H9 (cell line): Measurements from ENCODE around the gene CHN1. TPM values are rescaled to one million over a fixed set of nuclear protein-coding genes. Genes with fewer than 3 reads are reported as not detected.
A peak's percentile ranks its signal among the peaks of the same experiment; 100 is the strongest.

Experiments
- DNase-seq: peaks from one replicate; pipeline ENCODE4 v3.0.0-alpha.2; 2017
- H2AFZ ChIP-seq: one replicate; pipeline ENCODE4 v1.6.1; 2013; ENCODE audit warnings: mild to moderate bottlenecking, low read length, control low read depth, moderate library complexity
- H2AK5ac ChIP-seq: 2 replicates; pipeline ENCODE4 v1.6.1; 2013; ENCODE audit warnings: low read length, control low read depth, mixed read lengths; ENCODE audit not compliant: insufficient read length
- H2BK120ac ChIP-seq: one replicate; pipeline ENCODE4 v1.6.1; 2013; ENCODE audit warnings: low read depth, mild to moderate bottlenecking, low read length, control low read depth, inconsistent platforms; ENCODE audit not compliant: poor library complexity, severe bottlenecking
- H2BK12ac ChIP-seq: 2 replicates; pipeline ENCODE4 v1.6.1; 2013; ENCODE audit warnings: low read length, control low read depth, mixed read lengths, low read depth; ENCODE audit not compliant: insufficient read length
- H2BK15ac ChIP-seq: 2 replicates; pipeline ENCODE4 v1.6.1; 2013; ENCODE audit warnings: low read depth, low read length, control low read depth
- H2BK20ac ChIP-seq: one replicate; pipeline ENCODE4 v1.6.1; 2013; ENCODE audit warnings: low read depth, mild to moderate bottlenecking, low read length, control low read depth, inconsistent platforms; ENCODE audit not compliant: poor library complexity, severe bottlenecking
- H2BK5ac ChIP-seq: 2 replicates; pipeline ENCODE4 v1.6.1; 2013; ENCODE audit warnings: low read length, control low read depth, mixed read lengths; ENCODE audit not compliant: insufficient read length
- H3K14ac ChIP-seq: 2 replicates; pipeline ENCODE4 v1.6.1; 2013; ENCODE audit warnings: low read length, control low read depth; ENCODE audit not compliant: insufficient read depth
- H3K18ac ChIP-seq: 2 replicates; pipeline ENCODE4 v1.6.1; 2013; ENCODE audit warnings: low read depth, mild to moderate bottlenecking, mixed read lengths, low read length, control low read depth; ENCODE audit not compliant: insufficient read length
- H3K23ac ChIP-seq: 2 replicates; pipeline ENCODE4 v1.6.1; 2013; ENCODE audit warnings: low read length, control low read depth, mixed read lengths, low read depth; ENCODE audit not compliant: insufficient read length
- H3K23me2 ChIP-seq: 2 replicates; pipeline ENCODE4 v1.6.1; 2013; ENCODE audit warnings: low read depth, mild to moderate bottlenecking, mixed read lengths, low read length, control low read depth; ENCODE audit not compliant: insufficient read length, poor library complexity, severe bottlenecking
- H3K27ac ChIP-seq: 2 replicates; pipeline ENCODE4 v1.5.1; 2013; ENCODE audit warnings: low read length, control low read depth, mixed read lengths, low read depth; ENCODE audit not compliant: insufficient read length
- H3K27me3 ChIP-seq: 2 replicates; pipeline ENCODE4 v1.6.1; 2013; ENCODE audit warnings: low read length, control low read depth, inconsistent platforms; ENCODE audit not compliant: insufficient read depth
- H3K4ac ChIP-seq: 2 replicates; pipeline ENCODE4 v1.6.1; 2013; ENCODE audit warnings: low read depth, mild to moderate bottlenecking, control low read depth, inconsistent platforms, low read length, moderate library complexity
- H3K4me1 ChIP-seq: 2 replicates; pipeline ENCODE4 v1.6.1; 2013; ENCODE audit warnings: low read length, control low read depth, inconsistent platforms; ENCODE audit not compliant: insufficient read depth
- H3K4me2 ChIP-seq: 2 replicates; pipeline ENCODE4 v1.6.1; 2013; ENCODE audit warnings: low read length, control low read depth, mixed read lengths; ENCODE audit not compliant: insufficient read length, insufficient read depth
- H3K56ac ChIP-seq: 2 replicates; pipeline ENCODE4 v1.6.1; 2013; ENCODE audit warnings: low read depth, mild to moderate bottlenecking, mixed read lengths, low read length, control low read depth; ENCODE audit not compliant: insufficient read length
- H3K79me1 ChIP-seq: 2 replicates; pipeline ENCODE4 v1.6.1; 2013; ENCODE audit warnings: low read depth, mild to moderate bottlenecking, moderate library complexity, low read length, control low read depth, inconsistent platforms; ENCODE audit not compliant: insufficient read depth, poor library complexity, severe bottlenecking
- H3K79me2 ChIP-seq: 2 replicates; pipeline ENCODE4 v1.6.1; 2013; ENCODE audit warnings: low read length, control low read depth, inconsistent platforms; ENCODE audit not compliant: insufficient read depth
- H3K9ac ChIP-seq: 2 replicates; pipeline ENCODE4 v1.6.1; 2013; ENCODE audit warnings: low read length, control low read depth, mixed read lengths; ENCODE audit not compliant: insufficient read length; ENCODE audit errors: extremely low read depth
- H3K9me3 ChIP-seq: one replicate; pipeline ENCODE4 v1.6.1; 2013; ENCODE audit warnings: low read depth, low read length, inconsistent platforms; ENCODE audit not compliant: control insufficient read depth
- H3T11ph ChIP-seq: one replicate; pipeline ENCODE4 v1.6.1; 2013; ENCODE audit warnings: mild to moderate bottlenecking, low read length, control low read depth, inconsistent platforms
- H4K20me1 ChIP-seq: one replicate; pipeline ENCODE4 v1.6.1; 2013; ENCODE audit not compliant: control insufficient read depth, insufficient read length, insufficient read depth
- H4K5ac ChIP-seq: 2 replicates; pipeline ENCODE4 v1.6.1; 2013; ENCODE audit warnings: low read depth, mild to moderate bottlenecking, mixed read lengths, low read length, control low read depth; ENCODE audit not compliant: insufficient read length
- H4K8ac ChIP-seq: replicated peaks from 2 replicates; pipeline ENCODE4 v1.6.1; 2013; ENCODE audit warnings: low read length, control low read depth, mixed read lengths, low read depth; ENCODE audit not compliant: insufficient read length
- H4K91ac ChIP-seq: 2 replicates; pipeline ENCODE4 v1.6.1; 2013; ENCODE audit warnings: low read depth, mild to moderate bottlenecking, moderate library complexity, mixed read lengths, low read length, control low read depth; ENCODE audit not compliant: insufficient read length
- H3K27ac Mint-ChIP-seq, 3 experiments: 2 replicates in 2 of 3; 3 replicates in 1 of 3; pipeline ENCODE4 v1.8.0; 2020 to 2021; ENCODE audit warnings: mixed read lengths in 3 of 3, mild to moderate bottlenecking in 1 of 3, moderate library complexity in 1 of 3
- H3K27me3 Mint-ChIP-seq: 2 replicates; pipeline ENCODE4 v1.8.0; 2021; ENCODE audit warnings: low read depth, mild to moderate bottlenecking, moderate library complexity, mixed read lengths
- H3K36me3 Mint-ChIP-seq, 3 experiments: 2 replicates in 2 of 3; 3 replicates in 1 of 3; pipeline ENCODE4 v1.8.0; 2020 to 2021; ENCODE audit warnings: low read depth in 3 of 3, mixed read lengths in 3 of 3; ENCODE audit not compliant: insufficient read depth in 1 of 3
- H3K4me1 Mint-ChIP-seq, 2 experiments: 2 replicates each; pipeline ENCODE4 v1.8.0; 2020; ENCODE audit warnings: mixed read lengths in 2 of 2
- H3K4me3 Mint-ChIP-seq, 2 experiments: 2 replicates in 1 of 2; 3 replicates in 1 of 2; pipeline ENCODE4 v1.8.0; 2020 to 2021; ENCODE audit warnings: mild to moderate bottlenecking in 2 of 2, mixed read lengths in 2 of 2, moderate library complexity in 1 of 2
- H3K9me3 Mint-ChIP-seq, 2 experiments: 2 replicates in 1 of 2; 3 replicates in 1 of 2; pipeline ENCODE4 v1.8.0; 2020; ENCODE audit warnings: mild to moderate bottlenecking in 2 of 2, mixed read lengths in 2 of 2, moderate library complexity in 1 of 2
- WGBS: extraction: QIAGEN DNeasy Blood & Tissue Kit; methylation state at CpG from one replicate; pipeline ENCODE4 v1.1.7; 2013; ENCODE audit warnings: missing lambda C conversion rate, low lambda C conversion rate, mixed read lengths; ENCODE audit not compliant: insufficient read length; ENCODE audit errors: extremely low coverage; 5-methylcytosine and 5-hydroxymethylcytosine counted together
- total RNA-seq: library from RNA; stranded (reverse); gene quantifications from 2 replicates; pipeline ENCODE4 v1.2.1, GENCODE V29; 2021
- TF ChIP-seq, protein P1 (sequence below): fragments of 200-600 bp; sonication (generic); conservative IDR thresholded peaks from 3 replicates; pipeline ENCODE4 v1.8.0; 2021; ENCODE audit warnings: antibody characterized with exemption, mild to moderate bottlenecking

The CHN1 gene
- total RNA-seq, 1 experiment from 2014 or later = 33.9 TPM

DNA sequence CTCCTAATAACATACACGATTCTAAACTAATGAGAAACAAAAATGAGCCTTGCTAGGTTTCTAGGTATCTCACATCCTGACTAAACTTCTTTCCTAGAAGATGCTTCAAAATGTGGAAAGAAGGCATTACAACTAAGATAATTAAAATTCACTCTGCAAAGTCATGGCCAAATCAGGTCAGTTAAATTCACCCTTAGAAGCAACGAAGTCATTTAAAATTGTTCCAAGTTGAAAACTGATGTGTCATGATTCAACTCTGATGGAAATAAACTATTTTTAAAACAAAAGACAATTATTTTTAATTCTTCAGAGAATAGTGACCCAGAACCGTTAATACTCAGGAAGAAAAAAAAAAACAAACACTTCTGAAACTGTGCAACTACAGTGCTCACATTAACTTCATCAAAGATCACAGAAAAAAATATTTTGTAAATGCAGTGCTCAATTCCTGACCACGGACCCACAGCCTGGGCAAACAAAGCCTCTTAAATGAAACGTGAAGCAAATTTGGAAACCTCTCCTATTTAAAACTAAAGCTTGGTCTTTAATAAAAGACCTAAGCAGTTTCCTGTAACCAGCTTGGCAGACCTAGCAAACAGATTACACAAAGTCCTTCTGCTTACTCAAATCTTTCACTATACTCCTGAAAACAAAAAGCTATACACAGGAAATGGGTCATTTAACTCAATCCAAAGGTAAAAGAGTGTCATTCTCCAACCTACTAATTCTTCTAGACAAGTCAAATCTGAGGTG is 39.0 kb downstream of the CHN1 start:
- H2AK5ac ChIP-seq = no peak overlapping the region
- H2BK5ac ChIP-seq = no peak overlapping the region
- H4K91ac ChIP-seq = no peak overlapping the region
- no peak overlapping the region for H2BK120ac ChIP-seq
- H3K14ac ChIP-seq = no peak overlapping the region
- H2BK12ac ChIP-seq = no peak overlapping the region
- no peak overlapping the region for H3K56ac ChIP-seq
- H2BK15ac ChIP-seq = no peak overlapping the region
- H3K9ac ChIP-seq = no peak overlapping the region
- no peak overlapping the region for H2BK20ac ChIP-seq
- no peaks in the 10 kb centered on the region for H3K9me3 ChIP-seq
- WGBS = no CpG with 5 or more reads among the region's 5 CpGs
- H2AFZ ChIP-seq = no peak overlapping the region
- peaks cover 0 to 12% (median 8%) of the 10 kb centered on the region in 3 experiments; a peak in 4 of 7 replicates for H3K36me3 Mint-ChIP-seq
- H4K5ac ChIP-seq = no peak overlapping the region
- H3K27ac ChIP-seq = peak overlapping the region; percentile 77
- peak overlapping the region in 1 of 2 experiments; percentile 36; a peak in 3 of 5 replicates for H3K4me3 Mint-ChIP-seq
- H4K20me1 ChIP-seq = no peaks in the 10 kb centered on the region
- no peaks in the 10 kb centered on the region for H3K23me2 ChIP-seq
- no peak overlapping the region for H3T11ph ChIP-seq
- H3K79me1 ChIP-seq = no peaks in the 10 kb centered on the region
- H3K27me3 ChIP-seq = no peaks in the 10 kb centered on the region
- H3K23ac ChIP-seq = no peak overlapping the region
- H3K4me2 ChIP-seq = no peak overlapping the region
- peak overlapping the region; percentile 97 to 98 (median 97) for H3K27ac Mint-ChIP-seq
- DNase-seq = no peak
- H4K8ac ChIP-seq = no peak overlapping the region
- no peaks in the 10 kb centered on the region for H3K27me3 Mint-ChIP-seq
- TF ChIP-seq, protein P1, sequence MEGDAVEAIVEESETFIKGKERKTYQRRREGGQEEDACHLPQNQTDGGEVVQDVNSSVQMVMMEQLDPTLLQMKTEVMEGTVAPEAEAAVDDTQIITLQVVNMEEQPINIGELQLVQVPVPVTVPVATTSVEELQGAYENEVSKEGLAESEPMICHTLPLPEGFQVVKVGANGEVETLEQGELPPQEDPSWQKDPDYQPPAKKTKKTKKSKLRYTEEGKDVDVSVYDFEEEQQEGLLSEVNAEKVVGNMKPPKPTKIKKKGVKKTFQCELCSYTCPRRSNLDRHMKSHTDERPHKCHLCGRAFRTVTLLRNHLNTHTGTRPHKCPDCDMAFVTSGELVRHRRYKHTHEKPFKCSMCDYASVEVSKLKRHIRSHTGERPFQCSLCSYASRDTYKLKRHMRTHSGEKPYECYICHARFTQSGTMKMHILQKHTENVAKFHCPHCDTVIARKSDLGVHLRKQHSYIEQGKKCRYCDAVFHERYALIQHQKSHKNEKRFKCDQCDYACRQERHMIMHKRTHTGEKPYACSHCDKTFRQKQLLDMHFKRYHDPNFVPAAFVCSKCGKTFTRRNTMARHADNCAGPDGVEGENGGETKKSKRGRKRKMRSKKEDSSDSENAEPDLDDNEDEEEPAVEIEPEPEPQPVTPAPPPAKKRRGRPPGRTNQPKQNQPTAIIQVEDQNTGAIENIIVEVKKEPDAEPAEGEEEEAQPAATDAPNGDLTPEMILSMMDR = no peak
- H3K18ac ChIP-seq = no peak overlapping the region
- H3K79me2 ChIP-seq = peaks cover 12% of the 10 kb centered on the region
- H3K4me1 ChIP-seq = peaks cover 10% of the 10 kb centered on the region; the same call in 1 of the 2 replicates
- no peak overlapping the region for H3K4ac ChIP-seq
- peaks cover 57 to 60% of the 10 kb centered on the region in 2 experiments for H3K4me1 Mint-ChIP-seq
- no peaks in the 10 kb centered on the region for H3K9me3 Mint-ChIP-seq
